Tibial nerve (tissue), 4 donors: ENCODE results near the gene JADE2. TPM values are rescaled to one million over a fixed set of nuclear protein-coding genes. Genes with fewer than 3 reads are reported as not detected.
"Not testable (repeated sequence)": the region's sequence is repeated elsewhere in the genome, so short reads cannot be mapped to it uniquely, and the experiment has no call there.

ENCODE experiments used
- DNase-seq, 2 donors: peaks; one replicate each; pipeline ENCODE4 v3.0.0-alpha.2; 2019; ENCODE audit warnings: low spot score in 2 of 2
- H3K27ac ChIP-seq, 4 donors: fragments of 200-600 bp; sonication (generic) in 3 of 4; one replicate each; pipeline ENCODE4 v1.5.1; 2017 to 2019; ENCODE audit warnings: mild to moderate bottlenecking in 1 of 4
- H3K27me3 ChIP-seq, 2 donors: fragments of 200-600 bp; sonication (generic) in 1 of 2; one replicate each; pipeline versions ENCODE4 v1.5.1 to v1.6.0; 2017 to 2019
- H3K36me3 ChIP-seq, 3 donors: fragments of 200-600 bp; sonication (generic); one replicate each; pipeline ENCODE4 v1.5.1; 2018 to 2019
- H3K4me1 ChIP-seq, 4 donors: fragments of 200-600 bp; sonication (generic) in 3 of 4; one replicate each; pipeline ENCODE4 v1.5.1; 2017 to 2019
- H3K4me3 ChIP-seq, 4 donors: fragments of 200-600 bp; sonication (generic) in 3 of 4; one replicate each; pipeline ENCODE4 v1.5.1; 2017 to 2019; ENCODE audit warnings: mild to moderate bottlenecking in 1 of 4, moderate library complexity in 1 of 4
- H3K9me3 ChIP-seq, 4 donors: fragments of 200-600 bp; sonication (generic) in 3 of 4; one replicate each; pipeline ENCODE4 v1.5.1; 2017 to 2019
- EP300 ChIP-seq, 2 donors: sonication (generic); formaldehyde crosslinking; IDR thresholded peaks; one replicate each; pipeline ENCODE4 v1.6.1; 2017; ENCODE audit warnings: antibody characterized with exemption in 2 of 2, mild to moderate bottlenecking in 1 of 2
- POLR2A ChIP-seq, 2 donors: fragments of 450-650 bp; IDR thresholded peaks; one replicate each; pipeline ENCODE4 v1.6.1; 2017; ENCODE audit warnings: antibody characterized with exemption in 2 of 2, mild to moderate bottlenecking in 2 of 2, moderate library complexity in 2 of 2
- WGBS, 2 donors: methylation state at CpG; one replicate each; pipeline ENCODE4 v1.1.5; 2018; 5-methylcytosine and 5-hydroxymethylcytosine counted together
- total RNA-seq, 4 donors: library from RNA; depleted of rRNA; stranded (reverse); fragments of >200 nt; gene quantifications; one replicate each; pipeline ENCODE4 v1.1.0, GENCODE V29; 2016
- TF ChIP-seq, protein P1 (sequence below), 5 experiments: fragments of 200-600 bp in 3 of 5; fragments of 450-650 bp in 2 of 5; sonication (generic) in 3 of 5; IDR thresholded peaks; one replicate each; pipeline ENCODE4 v1.5.1; 2016 to 2019; ENCODE audit warnings: antibody characterized with exemption in 5 of 5, mild to moderate bottlenecking in 3 of 5, moderate library complexity in 2 of 5

JADE2 gene
- total RNA-seq, 4 donors from 2014 or later: 58.8 to 90.6 (median 73.9) TPM

DNA sequence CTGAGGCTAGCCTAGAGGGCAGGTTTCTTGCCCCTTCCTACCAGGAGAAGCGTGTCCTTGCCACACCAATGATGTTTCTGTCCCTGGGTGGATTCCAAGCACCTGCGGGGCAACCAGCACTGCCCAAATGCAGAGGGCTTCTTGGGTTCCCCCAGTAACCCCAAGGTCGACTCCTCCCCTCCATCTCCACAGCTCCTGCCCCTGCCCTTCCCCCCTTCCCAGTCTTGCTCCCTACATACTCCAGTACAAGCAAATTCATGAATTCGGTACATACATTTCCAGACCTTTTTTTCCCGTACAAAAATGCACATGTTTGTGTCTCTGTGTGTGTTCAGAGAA, 12.8 kb upstream of the JADE2 start:
- no peak overlapping the region for H3K4me3 ChIP-seq
- H3K27me3 ChIP-seq: no peaks in the 10 kb centered on the region
- no peaks in the 10 kb centered on the region for H3K36me3 ChIP-seq
- DNase-seq: no peak
- peak overlapping the region in 2 of 4 donors; percentile 45 to 55 for H3K27ac ChIP-seq
- WGBS, 2 donors: 75 to 76% methylated on average over 5 of the region's 5 CpGs
- H3K9me3 ChIP-seq: no peaks in the 10 kb centered on the region
- no peak for TF ChIP-seq EP300 (IDR thresholded peaks at IDR 0.05)
- TF ChIP-seq POLR2A (IDR thresholded peaks at IDR 0.05): no peak
- TF ChIP-seq, protein P1, sequence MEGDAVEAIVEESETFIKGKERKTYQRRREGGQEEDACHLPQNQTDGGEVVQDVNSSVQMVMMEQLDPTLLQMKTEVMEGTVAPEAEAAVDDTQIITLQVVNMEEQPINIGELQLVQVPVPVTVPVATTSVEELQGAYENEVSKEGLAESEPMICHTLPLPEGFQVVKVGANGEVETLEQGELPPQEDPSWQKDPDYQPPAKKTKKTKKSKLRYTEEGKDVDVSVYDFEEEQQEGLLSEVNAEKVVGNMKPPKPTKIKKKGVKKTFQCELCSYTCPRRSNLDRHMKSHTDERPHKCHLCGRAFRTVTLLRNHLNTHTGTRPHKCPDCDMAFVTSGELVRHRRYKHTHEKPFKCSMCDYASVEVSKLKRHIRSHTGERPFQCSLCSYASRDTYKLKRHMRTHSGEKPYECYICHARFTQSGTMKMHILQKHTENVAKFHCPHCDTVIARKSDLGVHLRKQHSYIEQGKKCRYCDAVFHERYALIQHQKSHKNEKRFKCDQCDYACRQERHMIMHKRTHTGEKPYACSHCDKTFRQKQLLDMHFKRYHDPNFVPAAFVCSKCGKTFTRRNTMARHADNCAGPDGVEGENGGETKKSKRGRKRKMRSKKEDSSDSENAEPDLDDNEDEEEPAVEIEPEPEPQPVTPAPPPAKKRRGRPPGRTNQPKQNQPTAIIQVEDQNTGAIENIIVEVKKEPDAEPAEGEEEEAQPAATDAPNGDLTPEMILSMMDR (IDR thresholded peaks at IDR 0.05): no peak
- peaks cover 0 to 13% (median 9%) of the 10 kb centered on the region in 4 donors for H3K4me1 ChIP-seq

- Histone ChIP-seq H3K4me1 (peaks cover 0 to 13% (median 9%) of the 10 kb centered on the region in 4 donors), H3K4me3 (no peak overlapping the region), H3K27ac (no peak overlapping the region), H3K36me3 (no peaks in the 10 kb centered on the region), H3K9me3 (no peaks in the 10 kb centered on the region), H3K27me3 (no peaks in the 10 kb centered on the region)
- TF ChIP-seq EP300 (IDR thresholded peaks at IDR 0.05): no peak
- TF ChIP-seq, protein P1 (IDR thresholded peaks at IDR 0.05): no peak
- TF ChIP-seq POLR2A (IDR thresholded peaks at IDR 0.05): no peak
- DNase-seq: no peak
- 60 to 68% methylated on average over 5 of the region's 5 CpGs for WGBS, 2 donors
These were observed 9.7 kb upstream of the JADE2 start for GRCh38 chr5:134515801-134516200.

- H3K27ac ChIP-seq, H3K27me3 ChIP-seq, DNase-seq, H3K4me3 ChIP-seq, H3K36me3 ChIP-seq, H3K9me3 ChIP-seq, H3K4me1 ChIP-seq: not testable (repeated sequence)
- 92 to 96% methylated on average over 8 of the region's 8 CpGs for WGBS, 2 donors
These were observed 8.5 kb upstream of the JADE2 start for GRCh38 chr5:134516984-134517383.

GRCh38 chr5:134517553-134517952, 7.9 kb upstream of the JADE2 start:
- no peak overlapping the region for H3K4me3 ChIP-seq
- H3K4me1 ChIP-seq: peaks cover 0 to 2% (median under 1%) of the 10 kb centered on the region in 4 donors
- 91 to 95% methylated on average over 5 of the region's 5 CpGs for WGBS, 2 donors
- DNase-seq: no peak
- H3K36me3 ChIP-seq: no peaks in the 10 kb centered on the region
- no peak for TF ChIP-seq EP300 (IDR thresholded peaks at IDR 0.05)
- no peak for TF ChIP-seq POLR2A (IDR thresholded peaks at IDR 0.05)
- TF ChIP-seq, protein P1 (IDR thresholded peaks at IDR 0.05): no peak
- H3K27ac ChIP-seq: no peak overlapping the region
- H3K27me3 ChIP-seq: no peaks in the 10 kb centered on the region
- no peaks in the 10 kb centered on the region for H3K9me3 ChIP-seq

- H3K36me3 ChIP-seq: no peaks in the 10 kb centered on the region
- no peaks in the 10 kb centered on the region for H3K27me3 ChIP-seq
- no peak overlapping the region for H3K4me3 ChIP-seq
- peaks cover 0 to 9% (median 0%) of the 10 kb centered on the region in 4 donors for H3K4me1 ChIP-seq
- H3K9me3 ChIP-seq: no peaks in the 10 kb centered on the region
- no peak overlapping the region for H3K27ac ChIP-seq
- TF ChIP-seq EP300 (IDR thresholded peaks at IDR 0.05): no peak
- no peak for TF ChIP-seq POLR2A (IDR thresholded peaks at IDR 0.05)
- TF ChIP-seq, protein P1 (IDR thresholded peaks at IDR 0.05): no peak
- no peak for DNase-seq
- WGBS, 2 donors: 73 to 77% methylated on average over 2 of the region's 2 CpGs
These were observed 5.5 kb upstream of the JADE2 start for GRCh38 chr5:134519989-134520388.

- H3K27ac ChIP-seq: no peak overlapping the region
- TF ChIP-seq EP300 (IDR thresholded peaks at IDR 0.05) (no peak), POLR2A (IDR thresholded peaks at IDR 0.05) (no peak)
- TF ChIP-seq, protein P1 (IDR thresholded peaks at IDR 0.05): no peak
- H3K9me3 ChIP-seq: no peaks in the 10 kb centered on the region
- H3K36me3 ChIP-seq: no peaks in the 10 kb centered on the region
- 50 to 71% methylated on average over 3 of the region's 3 CpGs for WGBS, 2 donors
- H3K27me3 ChIP-seq: no peaks in the 10 kb centered on the region
- no peak for DNase-seq
- no peak overlapping the region for H3K4me3 ChIP-seq
- H3K4me1 ChIP-seq: peaks cover 0 to 9% (median 0%) of the 10 kb centered on the region in 4 donors
These were observed 3.6 kb upstream of the JADE2 start for GRCh38 chr5:134521841-134522240.
